Measurements from ENCODE around the gene TNKS1BP1. TPM values are rescaled to one million over a fixed set of nuclear protein-coding genes. Genes with fewer than 3 reads are reported as not detected.
A peak's percentile ranks its signal among the peaks of the same experiment; 100 is the strongest.

Gene TNKS1BP1
- total RNA-seq, 3 donors from 2014 or later (not counting 1 experiment from before 2014, with no cell fraction given) = 4.3 to 9.3 (median 7.5) TPM

DNA sequence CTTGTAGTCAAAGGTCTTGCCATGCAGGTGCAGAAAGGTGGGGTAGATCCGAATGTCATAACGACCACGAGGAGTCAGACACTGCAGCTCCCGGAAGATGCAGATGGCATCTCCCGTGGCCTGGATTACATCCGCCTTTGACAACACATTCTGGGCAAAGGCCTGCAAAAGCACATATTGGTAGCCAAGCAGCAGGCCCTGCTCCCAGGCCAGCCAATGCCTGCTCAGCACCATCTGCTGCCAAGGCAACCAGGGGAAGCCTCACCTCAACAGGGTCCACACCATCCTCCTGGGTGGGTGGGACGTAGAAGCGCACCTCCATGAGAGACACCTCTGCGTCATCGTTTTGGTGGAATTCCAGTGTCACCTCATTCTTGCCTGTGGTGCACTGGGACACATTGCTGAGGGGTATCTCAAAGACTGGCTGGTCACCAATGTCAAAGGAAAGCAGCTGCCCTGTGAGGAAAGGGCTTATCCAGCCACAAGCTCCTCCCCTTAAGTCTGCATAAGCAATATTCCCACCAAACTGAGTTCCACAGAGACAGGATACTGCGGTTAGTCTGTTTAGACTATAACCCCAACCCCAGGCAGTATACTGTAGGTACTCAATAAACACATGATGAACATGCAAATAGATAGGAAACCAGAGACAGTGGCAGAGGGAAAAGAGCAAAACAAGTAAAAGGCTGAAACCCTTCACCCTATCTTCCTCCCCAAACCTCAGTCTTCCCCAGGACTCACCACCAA, 8.1 kb upstream of the TNKS1BP1 start:
- no peaks in the 10 kb centered on the region for H3K9me3 Mint-ChIP-seq
- H3K36me3 Mint-ChIP-seq = peaks cover 25% of the 10 kb centered on the region
- peak overlapping the region in 1 of 2 donors; percentile 97 for H3K27ac Mint-ChIP-seq
- Histone ChIP-seq H3K27ac (ENCODE audit: low read length) (no peak overlapping the region), H3K9me3 (ENCODE audit: control insufficient read depth, insufficient read depth, low read length) (no peaks in the 10 kb centered on the region), H3K4me1 (ENCODE audit: control insufficient read depth, insufficient read depth, low read length) (peaks cover 19% of the 10 kb centered on the region), H3K27me3 (ENCODE audit: control insufficient read depth, insufficient read depth, low read length) (no peaks in the 10 kb centered on the region), H3K36me3 (ENCODE audit: control insufficient read depth, insufficient read depth, low read length) (peaks cover 47% of the 10 kb centered on the region), H3K4me3 (ENCODE audit: low read length) (no peak overlapping the region)
- no peak overlapping the region for H3K4me3 Mint-ChIP-seq
- no peak for DNase-seq
- H3K4me1 Mint-ChIP-seq = peaks cover 32 to 33% of the 10 kb centered on the region in 2 donors
- no peak for ATAC-seq
- intact Hi-C loops (cut with micrococcal nuclease) = no loop called here
- TF ChIP-seq, protein P1, sequence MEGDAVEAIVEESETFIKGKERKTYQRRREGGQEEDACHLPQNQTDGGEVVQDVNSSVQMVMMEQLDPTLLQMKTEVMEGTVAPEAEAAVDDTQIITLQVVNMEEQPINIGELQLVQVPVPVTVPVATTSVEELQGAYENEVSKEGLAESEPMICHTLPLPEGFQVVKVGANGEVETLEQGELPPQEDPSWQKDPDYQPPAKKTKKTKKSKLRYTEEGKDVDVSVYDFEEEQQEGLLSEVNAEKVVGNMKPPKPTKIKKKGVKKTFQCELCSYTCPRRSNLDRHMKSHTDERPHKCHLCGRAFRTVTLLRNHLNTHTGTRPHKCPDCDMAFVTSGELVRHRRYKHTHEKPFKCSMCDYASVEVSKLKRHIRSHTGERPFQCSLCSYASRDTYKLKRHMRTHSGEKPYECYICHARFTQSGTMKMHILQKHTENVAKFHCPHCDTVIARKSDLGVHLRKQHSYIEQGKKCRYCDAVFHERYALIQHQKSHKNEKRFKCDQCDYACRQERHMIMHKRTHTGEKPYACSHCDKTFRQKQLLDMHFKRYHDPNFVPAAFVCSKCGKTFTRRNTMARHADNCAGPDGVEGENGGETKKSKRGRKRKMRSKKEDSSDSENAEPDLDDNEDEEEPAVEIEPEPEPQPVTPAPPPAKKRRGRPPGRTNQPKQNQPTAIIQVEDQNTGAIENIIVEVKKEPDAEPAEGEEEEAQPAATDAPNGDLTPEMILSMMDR (IDR thresholded peaks at IDR 0.05) = no peak
- WGBS (ENCODE audit: insufficient coverage) = 98% methylated on average over 10 of the region's 11 CpGs
- no peaks in the 10 kb centered on the region for H3K27me3 Mint-ChIP-seq (ENCODE audit: low read depth in 2 of 2)

DNA sequence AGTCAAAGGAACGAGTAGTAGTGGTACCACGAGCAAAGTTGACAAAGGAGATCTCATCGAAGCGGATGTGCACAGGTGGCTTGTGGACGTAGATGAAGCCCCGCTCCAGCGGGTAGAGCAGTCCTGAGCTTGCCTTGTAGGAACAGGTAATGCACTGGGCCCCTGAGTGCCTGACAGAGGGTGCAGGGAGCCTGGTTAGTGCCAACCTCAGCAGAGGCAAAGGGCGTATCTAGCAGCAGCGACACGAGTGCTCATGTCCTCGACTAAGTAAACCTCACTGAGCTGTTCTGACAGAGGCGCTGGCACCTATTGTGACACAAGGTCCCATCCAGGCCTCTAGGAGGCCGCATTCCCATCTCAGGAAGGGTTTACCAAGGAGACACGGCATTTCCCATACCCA, 7.0 kb upstream of the TNKS1BP1 start:
- Histone ChIP-seq H3K4me3 (ENCODE audit: low read length) (no peak overlapping the region), H3K9me3 (ENCODE audit: control insufficient read depth, insufficient read depth, low read length) (no peaks in the 10 kb centered on the region), H3K36me3 (ENCODE audit: control insufficient read depth, insufficient read depth, low read length) (peaks cover 58% of the 10 kb centered on the region), H3K27ac (ENCODE audit: low read length) (no peak overlapping the region), H3K4me1 (ENCODE audit: control insufficient read depth, insufficient read depth, low read length) (peaks cover 19% of the 10 kb centered on the region), H3K27me3 (ENCODE audit: control insufficient read depth, insufficient read depth, low read length) (no peaks in the 10 kb centered on the region)
- H3K4me1 Mint-ChIP-seq = peaks cover 31 to 33% of the 10 kb centered on the region in 2 donors
- no peak for DNase-seq
- intact Hi-C loops (cut with micrococcal nuclease) = no loop called here
- no peak for ATAC-seq
- H3K9me3 Mint-ChIP-seq = no peaks in the 10 kb centered on the region
- peaks cover 37% of the 10 kb centered on the region for H3K36me3 Mint-ChIP-seq
- no peak overlapping the region for H3K27ac Mint-ChIP-seq
- no peak overlapping the region for H3K4me3 Mint-ChIP-seq
- TF ChIP-seq, protein P1 (IDR thresholded peaks at IDR 0.05) = no peak
- 95% methylated on average over 14 of the region's 14 CpGs for WGBS (ENCODE audit: insufficient coverage)
- no peaks in the 10 kb centered on the region for H3K27me3 Mint-ChIP-seq (ENCODE audit: low read depth in 2 of 2)

DNA sequence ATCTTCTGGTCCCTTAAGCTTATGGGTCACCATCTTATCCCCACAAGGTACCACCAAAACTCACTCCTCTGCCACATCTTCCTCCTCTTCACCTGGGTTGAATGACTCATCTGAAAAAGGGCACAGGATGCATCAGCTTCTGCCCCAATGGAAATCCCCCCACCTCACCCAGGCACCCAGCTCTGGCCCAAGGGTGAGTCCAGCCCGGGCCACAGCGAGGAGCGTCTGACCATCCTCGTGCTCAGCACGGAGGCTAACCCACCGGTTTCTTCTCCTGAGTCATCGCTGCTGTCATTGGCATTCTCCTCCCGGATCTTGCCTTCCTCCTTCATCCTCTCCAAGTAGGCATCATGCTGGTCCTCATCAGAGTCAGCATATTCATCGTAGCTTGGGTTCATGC, 5.3 kb upstream of the TNKS1BP1 start:
- Histone ChIP-seq H3K4me3 (ENCODE audit: low read length) (no peak overlapping the region), H3K27me3 (ENCODE audit: control insufficient read depth, insufficient read depth, low read length) (no peaks in the 10 kb centered on the region), H3K36me3 (ENCODE audit: control insufficient read depth, insufficient read depth, low read length) (peaks cover 60% of the 10 kb centered on the region), H3K9me3 (ENCODE audit: control insufficient read depth, insufficient read depth, low read length) (no peaks in the 10 kb centered on the region), H3K27ac (ENCODE audit: low read length) (no peak overlapping the region), H3K4me1 (ENCODE audit: control insufficient read depth, insufficient read depth, low read length) (peaks cover 22% of the 10 kb centered on the region)
- DNase-seq (no peak), ATAC-seq (no peak)
- peaks cover 37% of the 10 kb centered on the region for H3K36me3 Mint-ChIP-seq
- H3K9me3 Mint-ChIP-seq = no peaks in the 10 kb centered on the region
- intact Hi-C loops (cut with micrococcal nuclease) = no loop called here
- TF ChIP-seq, protein P1 (IDR thresholded peaks at IDR 0.05) = no peak
- H3K27me3 Mint-ChIP-seq (ENCODE audit: low read depth in 2 of 2) = no peaks in the 10 kb centered on the region
- WGBS (ENCODE audit: insufficient coverage) = 85% methylated on average over 9 of the region's 9 CpGs
- H3K27ac Mint-ChIP-seq = no peak overlapping the region
- no peak overlapping the region for H3K4me3 Mint-ChIP-seq
- peaks cover 28 to 31% of the 10 kb centered on the region in 2 donors for H3K4me1 Mint-ChIP-seq

- intact Hi-C loops (cut with micrococcal nuclease) = no loop called here
- peak overlapping the region; percentile 96 to 97 for H3K27ac Mint-ChIP-seq
- Histone ChIP-seq H3K4me3 (ENCODE audit: low read length) (no peak overlapping the region), H3K27me3 (ENCODE audit: control insufficient read depth, insufficient read depth, low read length) (no peaks in the 10 kb centered on the region), H3K27ac (ENCODE audit: low read length) (no peak overlapping the region), H3K36me3 (ENCODE audit: control insufficient read depth, insufficient read depth, low read length) (peaks cover 54% of the 10 kb centered on the region), H3K4me1 (ENCODE audit: control insufficient read depth, insufficient read depth, low read length) (peaks cover 19% of the 10 kb centered on the region), H3K9me3 (ENCODE audit: control insufficient read depth, insufficient read depth, low read length) (no peaks in the 10 kb centered on the region)
- H3K9me3 Mint-ChIP-seq = no peaks in the 10 kb centered on the region
- TF ChIP-seq, protein P1 (IDR thresholded peaks at IDR 0.05) = no peak
- H3K36me3 Mint-ChIP-seq = peaks cover 37% of the 10 kb centered on the region
- peak overlapping the region; percentile 79 for H3K4me3 Mint-ChIP-seq
- ATAC-seq = no peak
- DNase-seq = no peak
- H3K27me3 Mint-ChIP-seq (ENCODE audit: low read depth in 2 of 2) = no peaks in the 10 kb centered on the region
- 97% methylated on average over 5 of the region's 5 CpGs for WGBS (ENCODE audit: insufficient coverage)
- peaks cover 10 to 28% of the 10 kb centered on the region in 2 donors for H3K4me1 Mint-ChIP-seq
Observed at GRCh38 chr11:57327721-57328120, 3.0 kb upstream of the TNKS1BP1 start.

All from natural killer cell (primary cell).